NCI-H526 (cell line): Measurements from ENCODE around the gene SLC29A2.
A peak's percentile ranks its signal among the peaks of the same experiment; 100 is the strongest.
"Not testable (repeated sequence)": the region's sequence is repeated elsewhere in the genome, so short reads cannot be mapped to it uniquely, and the experiment has no call there.

ENCODE experiments used
- DNase-seq, 2 experiments: peaks; one replicate each; lab custom pipeline; 2025; lab: John Stamatoyannopoulos, UW

SLC29A2 gene

GRCh38 chr11:66333896-66334604 is 37.5 kb downstream of the SLC29A2 start:
- peak in 1 of 2 experiments; percentile 48 for DNase-seq

- DNase-seq, result no peak
Observed at GRCh38 chr11:66333220-66333877, 38.2 kb downstream of the SLC29A2 start.

GRCh38 chr11:66332371-66333219 is 39.0 kb downstream of the SLC29A2 start:
- DNase-seq, result no peak

- no peak for DNase-seq
Observed at GRCh38 chr11:66331542-66332370, 39.8 kb downstream of the SLC29A2 start.

- no peak for DNase-seq
Observed at GRCh38 chr11:66330931-66331330, 40.6 kb downstream of the SLC29A2 start.

- DNase-seq, result no peak
Observed at GRCh38 chr11:66329165-66329673, 42.3 kb downstream of the SLC29A2 start.

GRCh38 chr11:66328302-66329144 is 43.0 kb downstream of the SLC29A2 start:
- DNase-seq, result peak; percentile 66 to 92

- no peak for DNase-seq
Observed at GRCh38 chr11:66328031-66328301, 43.6 kb downstream of the SLC29A2 start.

GRCh38 chr11:66327171-66328030 is 44.2 kb downstream of the SLC29A2 start:
- DNase-seq, result no peak

GRCh38 chr11:66326261-66327111 is 45.1 kb downstream of the SLC29A2 start:
- DNase-seq, result no peak

- DNase-seq, result no peak
Observed at GRCh38 chr11:66325263-66325671, 46.3 kb downstream of the SLC29A2 start.

GRCh38 chr11:66324664-66325063 is 46.9 kb downstream of the SLC29A2 start:
- DNase-seq, result no peak

GRCh38 chr11:66323684-66324083 is 47.9 kb downstream of the SLC29A2 start:
- DNase-seq, result no peak

GRCh38 chr11:66322732-66323427 is 48.7 kb downstream of the SLC29A2 start:
- DNase-seq, result no peak

GRCh38 chr11:66321606-66322005 is 50.0 kb downstream of the SLC29A2 start:
- DNase-seq, result no peak

GRCh38 chr11:66320748-66321147 is 50.8 kb downstream of the SLC29A2 start:
- not testable (repeated sequence) for DNase-seq

- DNase-seq, result not testable (repeated sequence)
Observed at GRCh38 chr11:66320289-66320688, 51.3 kb downstream of the SLC29A2 start.

GRCh38 chr11:66318600-66318970 is 53.0 kb downstream of the SLC29A2 start:
- DNase-seq, result no peak
